Stimulated activated CD4-positive, alpha-beta T cell treated with anti-CD3 and anti-CD28 coated beads, Interleukin-15, amount 100 ng/mL, for 24 hours (primary cell): Measurements from ENCODE around the gene RIC3.

Experiments used
- DNase-seq: peaks from one replicate; pipeline ENCODE4 v3.0.0-alpha.2; 2020

RIC3 gene

DNA sequence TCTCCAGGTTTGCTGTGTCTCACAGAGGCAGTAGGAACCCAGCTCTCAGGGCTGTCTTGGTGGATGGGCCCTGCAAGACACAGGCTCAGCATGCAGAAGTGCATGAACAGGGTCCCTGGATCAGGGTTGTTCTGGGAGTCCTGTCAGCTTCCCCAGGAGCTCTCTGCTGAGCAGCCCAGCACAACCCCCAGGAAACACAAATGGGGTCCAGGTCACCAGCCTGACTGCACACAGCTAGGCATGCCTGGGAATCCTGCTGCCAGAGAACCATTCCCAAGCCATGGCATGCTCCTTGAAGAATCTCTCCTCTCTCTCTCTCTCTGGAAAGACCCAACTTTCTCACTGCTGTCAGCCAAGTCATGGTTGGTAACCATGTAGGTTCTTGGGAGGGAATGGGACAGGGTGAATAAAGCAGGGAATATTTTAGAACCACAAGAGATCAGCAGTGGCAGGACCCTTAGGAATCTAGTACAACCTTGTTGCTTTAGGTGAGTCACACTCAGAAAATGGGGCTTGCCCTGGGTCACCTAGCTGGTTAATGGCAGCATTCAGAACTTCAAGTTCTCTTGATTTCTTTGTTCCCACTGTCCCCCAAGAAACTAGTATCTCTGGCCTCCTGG, 66.4 kb downstream of the RIC3 start:
- no peak for DNase-seq

DNA sequence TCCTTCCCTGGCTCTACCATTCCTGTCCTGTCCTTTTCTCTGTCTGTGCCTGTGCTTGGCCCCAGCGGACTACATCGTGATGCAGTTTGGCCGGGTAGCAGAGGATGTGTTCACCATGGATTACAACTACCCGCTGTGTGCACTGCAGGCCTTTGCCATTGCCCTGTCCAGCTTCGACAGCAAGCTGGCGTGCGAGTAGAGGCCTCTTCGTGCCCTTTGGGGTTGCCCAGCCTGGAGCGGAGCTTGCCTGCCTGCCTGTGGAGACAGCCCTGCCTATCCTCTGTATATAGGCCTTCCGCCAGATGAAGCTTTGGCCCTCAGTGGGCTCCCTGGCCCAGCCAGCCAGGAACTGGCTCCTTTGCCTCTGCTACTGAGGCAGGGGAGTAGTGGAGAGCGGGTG, 67.4 kb downstream of the RIC3 start:
- DNase-seq: no peak

DNA sequence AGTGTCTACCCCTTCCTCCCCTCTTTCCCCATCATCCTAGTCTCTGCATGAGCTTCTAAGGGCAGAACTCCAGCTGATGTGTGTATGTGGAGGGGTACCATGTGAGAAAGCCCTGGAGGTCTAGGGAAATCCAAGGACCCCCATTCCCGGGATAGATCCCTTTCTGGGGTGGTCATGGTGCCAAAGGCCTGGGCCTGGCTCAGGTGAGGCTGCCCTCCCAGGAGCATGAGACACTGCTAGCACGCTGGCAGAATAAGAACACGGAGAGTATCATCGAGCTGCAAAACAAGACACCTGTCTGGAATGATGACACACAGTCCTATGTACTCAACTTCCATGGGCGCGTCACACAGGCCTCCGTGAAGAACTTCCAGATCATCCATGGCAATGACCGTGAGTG, 68.2 kb downstream of the RIC3 start:
- DNase-seq: no peak

DNA sequence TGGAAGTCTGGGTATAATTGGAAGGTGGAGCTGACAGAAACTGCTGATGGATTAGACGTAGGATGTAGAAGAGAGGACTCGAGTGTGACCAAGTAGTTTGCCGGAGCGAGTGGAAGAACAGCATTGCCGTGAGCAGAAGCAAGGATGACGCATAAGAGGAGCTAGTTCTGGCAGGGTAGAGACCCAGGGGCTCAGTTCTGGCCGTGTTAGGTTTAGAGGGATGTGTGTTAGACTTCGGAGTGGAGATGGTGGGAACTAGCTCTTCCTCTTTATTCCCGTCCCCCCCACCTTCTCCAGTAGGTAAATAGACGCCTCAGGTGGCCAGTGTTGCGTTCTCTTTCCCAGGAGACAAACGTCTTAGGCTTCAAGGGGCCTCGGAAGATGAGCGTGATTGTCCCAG, 68.7 kb downstream of the RIC3 start:
- no peak for DNase-seq

DNA sequence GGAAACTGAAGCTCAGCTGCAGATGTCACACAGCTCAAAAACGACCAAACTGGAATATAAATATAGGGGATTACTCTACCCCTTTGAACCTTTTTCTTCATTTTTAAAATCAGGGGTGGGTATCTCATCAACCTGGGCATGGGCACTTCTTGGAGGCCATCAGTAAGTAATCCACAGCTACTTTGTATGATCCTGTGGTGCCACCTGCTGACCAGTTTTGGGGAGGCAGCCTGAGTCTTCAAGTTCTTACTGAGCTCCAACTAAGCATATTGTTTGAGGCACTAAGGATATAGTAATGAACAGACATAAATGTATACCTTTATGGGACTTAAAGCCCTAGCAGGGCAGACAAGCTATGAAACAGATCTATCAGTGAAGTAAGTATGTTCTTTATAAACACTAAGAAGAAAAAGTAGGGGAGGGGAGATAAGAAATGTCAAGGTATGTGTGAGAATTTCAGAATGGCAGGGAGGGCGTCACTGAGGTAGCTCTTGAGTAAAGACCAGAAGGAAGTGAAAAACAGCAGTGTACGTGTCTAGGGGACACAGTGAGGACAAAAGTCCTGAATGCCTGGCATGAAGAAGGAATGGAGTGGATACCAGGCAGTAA, 69.4 kb downstream of the RIC3 start:
- peak; percentile 78 for DNase-seq

DNA sequence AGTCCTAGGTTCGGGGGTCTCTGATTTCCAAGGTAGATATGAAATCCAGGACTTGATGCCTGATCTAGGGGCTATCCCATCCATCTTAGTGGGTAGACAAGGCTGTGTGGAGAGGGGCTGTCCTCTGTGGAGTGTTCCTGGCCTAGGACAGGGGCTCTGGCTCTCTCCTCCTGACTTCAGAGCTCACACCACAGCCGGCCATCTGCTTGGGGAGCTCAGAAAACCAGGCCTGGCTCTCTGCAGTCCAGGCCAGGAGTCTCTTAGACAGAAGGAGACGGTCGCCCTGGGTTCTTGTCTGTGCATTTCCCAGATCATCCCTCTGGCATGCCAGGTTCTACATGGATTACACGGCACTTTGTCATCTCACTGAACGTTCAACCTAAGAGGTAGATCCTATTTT, 69.9 kb downstream of the RIC3 start:
- no peak for DNase-seq

DNA sequence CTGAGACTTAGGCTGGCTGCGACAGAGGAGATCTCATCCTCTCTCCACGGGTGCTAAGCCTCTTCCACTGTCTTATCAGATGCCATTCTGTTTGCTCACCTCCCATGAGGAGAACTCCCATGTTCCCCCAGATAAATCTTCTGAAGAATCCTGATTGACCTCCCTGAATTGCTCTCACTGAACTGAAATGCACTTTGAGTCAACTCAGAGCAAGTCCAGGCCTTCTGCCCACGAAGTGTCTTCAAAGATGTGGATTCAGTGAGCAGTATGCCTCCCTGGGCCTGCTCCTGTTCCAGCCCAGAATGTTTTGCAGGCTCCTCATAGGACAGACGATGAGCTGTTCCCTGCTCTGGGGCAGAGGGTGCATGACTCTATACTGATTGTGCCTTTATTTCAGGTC, 70.5 kb downstream of the RIC3 start:
- no peak for DNase-seq

DNA sequence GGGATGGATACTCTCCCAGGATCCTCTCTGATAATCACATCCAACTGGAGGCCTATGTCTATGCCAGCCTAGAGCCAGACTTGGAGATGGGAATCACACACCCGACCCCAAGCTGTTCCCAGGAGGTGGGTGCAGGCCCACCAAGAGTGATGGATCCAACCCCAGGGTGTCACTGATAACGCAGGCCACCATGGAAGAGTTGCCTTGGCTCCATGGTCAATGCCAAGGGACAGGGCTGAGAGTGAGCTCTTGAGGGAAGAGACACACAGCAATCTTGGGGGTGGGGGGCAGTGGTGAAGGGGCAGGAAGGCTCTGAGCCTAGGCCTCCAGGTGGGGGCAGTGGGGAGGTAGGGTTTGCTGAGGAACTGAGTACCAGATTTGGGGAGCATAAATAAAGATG, 70.9 kb downstream of the RIC3 start:
- no peak for DNase-seq

DNA sequence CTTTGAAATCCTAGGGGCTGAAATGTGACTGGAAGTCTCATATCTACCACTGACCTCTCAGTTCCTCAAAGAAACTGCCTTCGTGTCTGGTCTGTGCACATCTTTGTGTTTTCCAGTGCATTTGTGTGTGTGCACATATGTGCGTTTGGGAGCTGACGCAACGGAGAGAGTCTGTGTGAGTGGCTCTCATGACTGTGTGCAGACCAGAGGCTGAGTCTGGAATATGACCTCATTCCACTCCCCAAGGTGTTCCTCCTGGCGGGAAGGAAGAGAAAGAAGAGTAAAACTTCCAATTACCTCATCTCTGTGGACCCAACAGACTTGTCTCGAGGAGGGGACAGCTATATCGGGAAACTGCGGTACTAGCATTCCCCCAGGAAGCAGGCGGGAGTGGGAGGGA, 71.4 kb downstream of the RIC3 start:
- no peak for DNase-seq

DNA sequence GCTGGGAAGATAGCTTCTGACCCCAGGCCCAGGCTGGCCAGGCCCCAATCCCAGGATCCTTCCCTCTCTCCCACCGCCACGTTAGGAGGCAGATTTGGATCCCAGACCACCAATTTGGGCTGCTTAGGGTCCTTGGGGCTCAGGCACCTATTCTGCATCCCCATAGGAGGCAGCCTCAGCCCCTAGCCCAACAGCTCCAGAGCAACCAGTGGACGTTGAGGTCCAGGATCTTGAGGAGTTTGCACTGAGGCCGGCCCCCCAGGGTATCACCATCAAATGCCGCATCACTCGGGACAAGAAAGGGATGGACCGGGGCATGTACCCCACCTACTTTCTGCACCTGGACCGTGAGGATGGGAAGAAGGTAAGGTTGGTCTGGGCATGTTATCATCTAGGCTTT, 71.8 kb downstream of the RIC3 start:
- no peak for DNase-seq

DNA sequence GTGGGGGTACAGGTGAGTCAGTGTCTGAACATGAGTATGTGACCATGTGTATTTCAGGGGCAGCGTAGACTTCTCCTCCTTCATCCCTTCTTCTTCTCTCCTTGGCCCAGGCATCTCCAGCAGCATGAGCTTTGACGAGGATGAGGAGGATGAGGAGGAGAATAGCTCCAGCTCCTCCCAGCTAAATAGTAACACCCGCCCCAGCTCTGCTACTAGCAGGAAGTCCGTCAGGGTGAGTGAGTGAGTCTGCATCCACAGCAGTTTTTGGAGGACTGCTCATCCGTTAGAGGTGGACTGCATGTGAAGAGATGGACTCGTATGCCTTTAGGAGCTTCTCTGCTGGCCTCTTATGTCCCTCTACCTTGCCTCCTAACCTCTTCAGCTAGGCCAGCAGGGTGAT, 72.2 kb downstream of the RIC3 start:
- no peak for DNase-seq

DNA sequence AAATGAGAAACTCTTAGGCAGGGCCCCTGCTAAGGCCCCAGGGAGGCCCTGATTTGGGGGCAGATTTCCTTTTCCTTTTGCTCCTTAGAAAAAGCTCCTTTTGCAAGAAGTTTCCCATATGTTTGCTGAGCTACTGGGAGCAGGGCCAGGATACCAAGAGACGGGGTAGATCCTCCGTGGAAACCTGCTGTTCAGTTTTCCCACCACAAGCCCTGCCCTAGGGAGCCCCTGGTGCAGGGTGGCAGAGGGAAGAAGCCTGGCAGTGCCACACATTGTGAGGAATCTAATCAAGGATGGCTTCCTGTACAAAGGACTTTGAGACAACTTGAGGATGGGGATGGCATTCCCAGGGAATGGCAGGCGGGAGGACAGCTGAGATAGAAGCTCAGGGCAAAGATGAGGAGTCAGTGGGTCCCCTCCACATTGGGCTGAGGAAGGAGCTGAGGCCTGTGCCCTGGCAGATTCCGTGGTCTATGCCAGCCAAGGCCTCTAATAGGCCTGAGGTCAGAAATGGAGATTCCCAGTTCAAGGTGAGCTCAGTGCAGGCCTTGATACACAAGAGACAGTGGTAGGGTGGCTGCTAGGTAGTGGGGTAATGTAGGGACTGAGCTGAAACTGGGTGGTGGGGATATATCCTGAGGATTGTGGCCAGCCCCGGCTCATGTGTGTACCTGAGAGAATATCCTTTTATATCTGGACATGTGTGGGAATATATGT, 72.9 kb downstream of the RIC3 start:
- no peak for DNase-seq

DNA sequence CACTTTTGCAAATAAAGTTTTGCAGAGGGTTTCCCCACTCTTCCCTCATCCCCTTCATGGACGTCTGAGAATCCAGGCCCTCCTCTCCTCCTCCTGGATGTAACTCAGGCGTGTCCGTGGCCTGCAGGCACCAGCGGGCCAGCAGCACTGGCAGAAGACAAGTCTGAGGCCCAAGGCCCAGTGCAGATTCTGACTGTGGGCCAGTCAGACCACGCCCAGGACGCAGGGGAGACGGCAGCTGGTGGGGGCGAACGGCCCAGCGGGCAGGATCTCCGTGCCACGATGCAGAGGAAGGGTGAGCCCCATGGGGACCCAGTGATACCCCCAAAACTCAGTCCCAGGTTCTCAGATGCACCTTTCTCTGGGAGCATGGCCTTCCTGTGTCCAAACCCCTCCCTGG, 73.5 kb downstream of the RIC3 start:
- DNase-seq: no peak

DNA sequence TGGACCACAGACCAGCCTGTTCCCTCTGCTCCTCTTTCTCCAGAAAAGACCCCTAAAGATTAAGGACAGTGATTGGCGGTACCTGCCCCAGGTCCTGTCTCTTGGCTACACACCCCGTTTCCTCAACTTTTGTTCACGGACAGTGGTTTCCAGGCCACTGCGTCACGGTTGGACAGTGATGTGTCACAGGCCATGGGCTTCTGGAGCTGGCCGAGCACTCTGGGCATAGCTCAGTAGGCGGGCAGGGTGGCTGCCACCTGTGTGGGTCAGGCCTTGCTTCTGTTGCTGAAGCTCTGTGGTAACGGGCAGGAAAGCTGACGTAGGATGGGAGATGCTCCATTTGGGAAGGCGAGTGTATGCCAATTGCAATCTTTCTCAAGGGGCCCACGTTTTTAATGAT, 74.2 kb downstream of the RIC3 start:
- DNase-seq: no peak

DNA sequence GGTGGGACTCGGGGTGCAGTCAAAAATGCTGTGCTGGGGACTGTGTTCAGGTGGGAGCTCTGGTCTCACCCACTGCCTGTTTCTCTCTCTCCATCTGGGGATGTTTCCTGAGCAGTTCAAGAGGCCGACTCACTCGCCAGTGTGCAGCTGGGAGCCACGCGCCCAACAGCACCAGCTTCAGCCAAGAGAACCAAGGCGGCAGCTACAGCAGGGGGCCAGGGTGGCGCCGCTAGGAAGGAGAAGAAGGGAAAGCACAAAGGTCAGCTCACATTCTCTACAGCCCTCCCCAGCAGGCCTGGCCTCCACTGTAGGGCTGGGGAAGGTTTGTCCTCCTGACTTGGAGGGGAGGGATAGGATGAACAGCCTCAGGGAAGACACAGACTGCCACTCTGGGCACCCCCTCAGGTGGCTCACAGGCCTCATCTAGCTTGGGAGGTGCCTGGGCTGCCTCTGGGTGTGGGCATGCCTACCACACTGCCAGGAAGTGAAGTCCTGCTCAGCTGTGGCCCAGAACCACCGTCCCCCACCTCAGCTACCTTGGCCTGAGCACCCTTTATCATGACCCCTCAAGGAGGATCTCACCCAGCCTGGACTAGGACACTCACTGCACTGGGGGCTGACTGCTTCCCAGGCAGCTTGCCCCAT, 74.8 kb downstream of the RIC3 start:
- DNase-seq: no peak

DNA sequence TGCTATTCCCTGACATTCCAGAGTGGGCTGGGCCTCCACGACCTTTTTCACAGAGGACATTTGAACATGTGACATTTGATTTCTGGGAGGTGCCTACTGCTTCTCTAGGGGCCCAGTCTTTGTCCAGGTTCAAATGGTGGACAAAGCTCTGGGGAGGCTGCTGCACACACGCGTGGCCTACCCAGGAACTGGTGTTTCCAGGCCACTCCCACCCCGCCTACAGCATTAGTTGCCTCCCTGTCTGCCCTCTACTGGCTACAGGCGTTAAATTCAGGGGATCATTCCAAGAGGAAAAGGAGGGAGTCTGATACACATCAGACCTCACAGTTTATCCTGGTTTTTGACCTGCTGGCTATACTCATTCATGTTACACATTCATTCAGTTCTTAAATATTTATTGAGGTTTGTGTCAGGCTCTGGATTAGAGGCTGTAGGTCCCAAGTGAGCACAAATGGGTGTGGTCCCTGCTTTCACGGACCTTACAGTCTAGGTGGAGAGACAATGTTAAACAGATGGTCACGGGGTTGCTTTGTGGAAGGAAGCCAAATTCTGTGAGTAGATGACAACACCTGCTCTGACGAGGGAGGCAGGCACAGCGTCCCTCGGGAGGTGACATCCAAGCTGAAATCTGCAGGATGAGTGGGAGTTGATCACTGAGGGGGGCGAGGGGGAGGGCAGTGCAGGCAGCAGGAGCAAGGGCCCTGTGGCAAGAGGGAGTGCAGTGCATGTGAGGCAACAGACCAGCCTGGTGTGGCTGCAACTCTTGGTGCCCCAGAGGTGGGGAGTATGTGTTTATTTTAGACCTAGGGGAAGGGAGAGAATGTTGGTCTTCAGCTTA, 76.0 kb downstream of the RIC3 start:
- peak; percentile 79 for DNase-seq

DNA sequence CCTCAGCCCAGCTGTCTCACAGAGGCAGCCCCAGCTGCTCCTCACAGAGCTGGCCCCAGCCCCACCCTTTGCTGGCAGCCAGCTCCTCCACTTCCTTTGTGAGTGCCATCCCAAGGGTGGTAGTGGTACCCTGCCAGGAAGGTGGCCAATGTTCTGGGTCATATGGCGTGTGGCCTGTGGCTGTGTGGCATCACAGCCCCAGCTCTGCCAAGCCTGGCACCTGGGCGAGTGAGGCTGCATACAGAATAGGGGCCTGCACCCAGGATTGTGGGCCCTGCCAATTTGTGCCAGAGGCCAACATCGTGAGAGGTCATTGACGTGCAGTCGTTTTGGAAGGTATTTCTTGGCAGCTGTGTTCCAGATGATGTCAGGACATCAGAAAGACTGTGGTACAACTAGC, 77.1 kb downstream of the RIC3 start:
- DNase-seq: no peak

DNA sequence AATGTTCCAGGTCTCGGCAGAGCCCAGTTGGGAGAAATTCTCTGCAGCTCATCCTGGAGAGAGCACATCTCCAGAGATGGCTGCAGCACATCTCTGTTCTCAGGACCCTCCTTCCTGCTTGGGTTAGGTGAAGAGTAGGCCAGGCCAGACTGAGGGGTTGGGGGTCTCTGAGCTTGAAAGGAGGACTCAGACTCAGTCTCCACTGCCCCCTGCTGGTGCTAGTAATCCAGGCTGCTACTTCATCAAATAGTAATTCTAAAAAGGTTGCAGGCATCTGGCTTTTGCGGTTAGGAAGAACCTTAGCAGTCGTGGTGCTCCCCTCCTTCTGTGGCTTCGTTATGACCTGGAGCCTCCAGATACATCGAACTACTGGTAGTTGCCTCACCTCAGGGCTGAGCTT, 78.1 kb downstream of the RIC3 start:
- DNase-seq: peak; percentile 58

DNA sequence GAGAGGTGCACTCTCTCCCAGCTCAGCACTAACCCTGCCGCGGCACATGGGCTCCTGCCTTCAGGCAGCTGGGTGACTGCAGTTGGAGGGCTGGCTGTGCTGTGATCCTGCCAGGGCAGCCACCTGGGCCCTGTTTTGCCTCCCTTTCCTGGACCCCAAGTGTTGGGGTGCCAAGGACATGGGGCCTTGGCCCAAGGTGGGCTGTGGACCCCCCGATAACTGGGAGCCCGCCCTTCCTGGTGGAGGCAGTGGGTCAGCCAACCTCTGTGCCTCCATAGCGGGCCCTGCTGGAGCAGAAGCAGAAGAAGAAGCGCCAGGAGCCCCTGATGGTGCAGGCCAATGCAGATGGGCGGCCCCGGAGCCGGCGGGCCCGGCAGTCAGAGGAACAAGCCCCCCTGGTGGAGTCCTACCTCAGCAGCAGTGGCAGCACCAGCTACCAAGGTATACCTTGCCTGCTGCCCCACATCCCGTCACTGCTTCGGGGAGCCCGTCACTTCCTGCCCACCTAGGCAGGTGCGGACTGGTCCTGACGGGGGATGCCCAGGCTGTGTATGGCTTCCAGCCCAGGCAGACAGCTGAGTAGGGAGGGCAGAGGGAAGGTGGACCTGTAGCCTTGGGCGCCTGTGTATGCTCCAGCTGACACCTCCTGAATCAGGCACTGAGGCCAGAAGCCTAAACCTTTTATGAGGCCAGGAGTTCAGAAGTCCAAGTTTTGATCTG, 78.9 kb downstream of the RIC3 start:
- no peak for DNase-seq

DNA sequence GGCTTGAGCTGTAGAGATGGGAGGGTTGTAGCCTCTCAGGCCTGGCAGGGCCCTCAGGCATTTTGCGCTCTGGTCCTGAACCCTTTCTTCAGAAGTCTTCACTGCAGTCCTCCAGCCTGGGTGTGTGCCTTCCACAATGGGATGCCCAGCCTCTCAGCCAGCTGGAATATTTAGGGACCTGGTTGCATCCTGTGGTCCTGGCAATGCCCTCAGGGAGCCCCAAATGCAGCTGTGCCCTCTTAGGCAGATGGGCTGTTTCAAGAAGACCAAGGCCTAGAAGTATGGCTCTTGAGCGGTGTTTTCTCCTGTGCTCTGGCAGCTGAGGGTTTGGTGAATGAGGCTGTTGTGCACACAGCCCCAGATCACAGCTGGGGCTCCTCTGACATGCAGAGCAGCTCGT, 81.1 kb downstream of the RIC3 start:
- DNase-seq: no peak

DNA sequence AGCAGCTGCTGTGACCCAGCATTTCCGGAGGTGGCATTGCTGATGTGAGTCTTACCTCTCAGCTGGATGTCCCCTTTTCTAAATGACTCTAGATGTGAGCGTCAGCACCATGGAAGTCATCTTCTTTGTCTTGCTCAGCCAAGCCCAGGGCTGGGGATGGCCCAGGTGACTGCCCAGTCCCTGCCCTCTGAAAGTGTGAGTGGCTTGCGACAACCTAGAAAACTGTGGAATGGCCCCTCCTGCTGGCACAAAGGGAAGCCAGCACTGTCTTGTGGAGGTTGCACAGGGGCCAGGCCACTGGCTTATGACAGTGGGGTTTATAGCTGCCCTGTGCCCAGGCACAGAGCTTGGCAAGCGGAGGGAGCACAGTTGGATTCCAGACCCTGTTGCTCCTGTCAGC, 81.6 kb downstream of the RIC3 start:
- DNase-seq: no peak

DNA sequence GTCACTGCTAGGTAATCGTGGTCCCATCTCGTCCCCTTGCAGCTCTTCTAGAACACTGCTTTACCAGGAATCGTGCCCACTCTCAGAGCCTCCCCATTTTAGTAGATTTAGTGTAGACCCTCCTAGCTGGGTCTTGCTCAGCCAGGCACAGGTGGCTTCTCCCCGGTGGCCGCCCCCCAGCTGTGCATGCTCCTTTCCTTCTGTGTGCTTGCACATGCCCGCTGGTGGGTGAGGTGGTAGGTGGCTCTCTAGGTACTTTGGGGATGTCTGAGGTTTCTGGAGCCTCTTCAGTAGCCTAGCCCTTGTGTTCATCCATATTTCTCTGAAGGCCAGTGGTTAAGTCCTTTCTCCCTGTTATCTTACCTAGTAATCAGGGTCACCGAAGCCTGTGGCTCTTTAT, 82.3 kb downstream of the RIC3 start:
- DNase-seq: no peak
